DMS 273 (cell line): ENCODE measurements around the gene NACAD.

ENCODE experiments used
- DNase-seq: peaks from one replicate; lab custom pipeline; 2025; ENCODE audit not compliant: unreplicated experiment; lab: John Stamatoyannopoulos, UW

The NACAD gene

GRCh38 chr7:45076946-45077345 lies 11.8 kb downstream of the NACAD start:
- DNase-seq = no peak

GRCh38 chr7:45075871-45076796 lies 12.6 kb downstream of the NACAD start:
- no peak for DNase-seq

- no peak for DNase-seq
These were observed 13.5 kb downstream of the NACAD start for GRCh38 chr7:45075355-45075644.

GRCh38 chr7:45074528-45075354 lies 14.0 kb downstream of the NACAD start:
- DNase-seq = no peak

- peak; percentile 57 for DNase-seq
These were observed 14.8 kb downstream of the NACAD start for GRCh38 chr7:45073786-45074527.

- DNase-seq = peak; percentile 33
These were observed 15.6 kb downstream of the NACAD start for GRCh38 chr7:45073031-45073785.

GRCh38 chr7:45072131-45073030 lies 16.4 kb downstream of the NACAD start:
- no peak for DNase-seq

- DNase-seq = no peak
These were observed 17.2 kb downstream of the NACAD start for GRCh38 chr7:45071528-45071927.

GRCh38 chr7:45070254-45070642 lies 18.5 kb downstream of the NACAD start:
- peak; percentile 79 for DNase-seq

GRCh38 chr7:45069444-45070253 lies 19.1 kb downstream of the NACAD start:
- DNase-seq = peak; percentile 22

- no peak for DNase-seq
These were observed 20.3 kb downstream of the NACAD start for GRCh38 chr7:45068236-45069023.

- DNase-seq = no peak
These were observed 21.2 kb downstream of the NACAD start for GRCh38 chr7:45067582-45067981.

- DNase-seq = no peak
These were observed 22.4 kb downstream of the NACAD start for GRCh38 chr7:45066409-45066808.

GRCh38 chr7:45065031-45065995 lies 23.5 kb downstream of the NACAD start:
- no peak for DNase-seq

GRCh38 chr7:45064047-45064725 lies 24.6 kb downstream of the NACAD start:
- no peak for DNase-seq

- no peak for DNase-seq
These were observed 26.9 kb downstream of the NACAD start for GRCh38 chr7:45061806-45062425.
